Neuronal stem cell (in vitro differentiated cells): ENCODE results near the gene ANTXR2. TPM values are rescaled to one million over a fixed set of nuclear protein-coding genes. Genes with fewer than 3 reads are reported as not detected.
"Not testable (repeated sequence)": the region's sequence is repeated elsewhere in the genome, so short reads cannot be mapped to it uniquely, and the experiment has no call there.

Source experiments
- DNase-seq: peaks from one replicate; pipeline ENCODE4 v3.0.0-alpha.2; 2013; ENCODE audit warnings: low spot score
- H2AFZ ChIP-seq: one replicate; pipeline ENCODE4 v1.6.1; 2013; ENCODE audit warnings: mild to moderate bottlenecking, low read length, inconsistent platforms
- H2AK5ac ChIP-seq: 2 replicates; pipeline ENCODE4 v1.6.1; 2013; ENCODE audit warnings: low read depth, mild to moderate bottlenecking, inconsistent platforms, low read length, moderate library complexity, mixed read lengths
- H2BK120ac ChIP-seq: 2 replicates; pipeline ENCODE4 v1.6.1; 2013; ENCODE audit warnings: low read depth, mild to moderate bottlenecking, inconsistent platforms, low read length, moderate library complexity, mixed read lengths
- H2BK12ac ChIP-seq: one replicate; pipeline ENCODE4 v1.6.1; 2013; ENCODE audit warnings: low read length, inconsistent platforms
- H2BK15ac ChIP-seq: 2 replicates; pipeline ENCODE4 v1.6.1; 2013; ENCODE audit warnings: mild to moderate bottlenecking, low read length, inconsistent platforms, mixed read lengths
- H2BK5ac ChIP-seq: one replicate; pipeline ENCODE4 v1.6.1; 2013; ENCODE audit warnings: inconsistent platforms, mild to moderate bottlenecking, low read length, moderate library complexity
- H3K14ac ChIP-seq: one replicate; pipeline ENCODE4 v1.6.1; 2013; ENCODE audit warnings: low read length, inconsistent platforms
- H3K18ac ChIP-seq: 2 replicates; pipeline ENCODE4 v1.6.1; 2013; ENCODE audit warnings: low read length, inconsistent platforms
- H3K23ac ChIP-seq: 2 replicates; pipeline ENCODE4 v1.6.1; 2013; ENCODE audit warnings: low read depth, mild to moderate bottlenecking, mixed read lengths, low read length, inconsistent platforms; ENCODE audit not compliant: poor library complexity
- H3K27ac ChIP-seq: replicated peaks from 3 replicates; pipeline ENCODE4 v1.5.1; 2013; ENCODE audit warnings: low read length, inconsistent platforms
- H3K27me3 ChIP-seq, 3 experiments: 2 replicates each; pipeline ENCODE4 v1.6.1; 2013; ENCODE audit warnings: low read length in 3 of 3, mild to moderate bottlenecking in 2 of 3, inconsistent platforms in 1 of 3, low read depth in 1 of 3, mixed read lengths in 1 of 3, moderate library complexity in 1 of 3; ENCODE audit not compliant: control insufficient read depth in 3 of 3, insufficient read depth in 3 of 3
- H3K36me3 ChIP-seq, 2 donors: replicated peaks in 1 of 2; 2 replicates each; pipeline ENCODE4 v1.6.1; 2013; ENCODE audit warnings: low read length in 2 of 2; ENCODE audit not compliant: control insufficient read depth in 2 of 2, insufficient read depth in 2 of 2
- H3K4ac ChIP-seq: 2 replicates; pipeline ENCODE4 v1.6.1; 2013; ENCODE audit warnings: inconsistent platforms, mild to moderate bottlenecking, low read length, moderate library complexity
- H3K4me1 ChIP-seq, 2 donors: 1 replicate in 1 of 2; 2 replicates in 1 of 2; pipeline ENCODE4 v1.6.1; 2013; ENCODE audit warnings: low read length in 2 of 2, low read depth in 1 of 2; ENCODE audit not compliant: control insufficient read depth in 2 of 2, insufficient read depth in 1 of 2
- H3K4me2 ChIP-seq: one replicate; pipeline ENCODE4 v1.6.1; 2013; ENCODE audit warnings: mild to moderate bottlenecking, low read length, inconsistent platforms; ENCODE audit not compliant: insufficient read depth, poor library complexity, severe bottlenecking
- H3K4me3 ChIP-seq, 2 donors: 2 replicates each; pipeline ENCODE4 v1.5.1; 2013; ENCODE audit warnings: low read length in 2 of 2, mild to moderate bottlenecking in 2 of 2, inconsistent platforms in 1 of 2, moderate library complexity in 1 of 2
- H3K79me1 ChIP-seq: one replicate; pipeline ENCODE4 v1.6.1; 2013; ENCODE audit warnings: low read depth, mild to moderate bottlenecking, inconsistent platforms, low read length, moderate library complexity
- H3K9ac ChIP-seq: one replicate; pipeline ENCODE4 v1.6.1; 2013; ENCODE audit warnings: mild to moderate bottlenecking, low read depth, low read length, inconsistent platforms; ENCODE audit not compliant: poor library complexity
- H3K9me3 ChIP-seq, 2 donors: replicated peaks in 1 of 2; 2 replicates each; pipeline versions ENCODE3 to v1.6.1; 2013; ENCODE audit warnings: low read length in 2 of 2, mild to moderate bottlenecking in 2 of 2, inconsistent platforms in 1 of 2, low read depth in 1 of 2, mixed read lengths in 1 of 2, moderate library complexity in 1 of 2; ENCODE audit not compliant: control insufficient read depth in 2 of 2, insufficient read depth in 1 of 2
- H4K8ac ChIP-seq: one replicate; pipeline ENCODE4 v1.6.1; 2013; ENCODE audit warnings: low read depth, mild to moderate bottlenecking, inconsistent platforms, low read length, moderate library complexity
- H4K91ac ChIP-seq: one replicate; pipeline ENCODE4 v1.6.1; 2013; ENCODE audit warnings: low read length, low read depth, mild to moderate bottlenecking, inconsistent platforms; ENCODE audit not compliant: poor library complexity
- WGBS, 2 donors: extraction: QIAGEN DNeasy Blood & Tissue Kit; methylation state at CpG; one replicate each; pipeline ENCODE4 v1.1.7; 2013; ENCODE audit warnings: missing lambda C conversion rate in 2 of 2, mixed read lengths in 1 of 2; ENCODE audit not compliant: insufficient read length in 2 of 2, insufficient replicate concordance in 1 of 2; ENCODE audit errors: extremely low coverage in 2 of 2; 5-methylcytosine and 5-hydroxymethylcytosine counted together
- polyA plus RNA-seq, 2 experiments: library from polyadenylated mRNA; stranded (reverse); fragments of 200-250 nt; gene quantifications; one replicate each; pipeline ENCODE4 v1.2.3, GENCODE V29; 2013

Gene ANTXR2
- 14.5 TPM for polyA plus RNA-seq (2013, experiment 1 of 2)
- 15.2 TPM for polyA plus RNA-seq (2013, experiment 2 of 2)

- Histone ChIP-seq H3K27ac (peak within 1 kb of the TSS; percentile 96), H3K4ac (no peak within 1 kb of the TSS), H3K79me1 (no peaks in the 10 kb centered on the region), H3K4me3 (peak within 1 kb of the TSS; percentile 82 to 83), H4K8ac (no peak within 1 kb of the TSS), H2BK15ac (peak within 1 kb of the TSS; percentile 54), H2AFZ (peak within 1 kb of the TSS; percentile 99), H2BK5ac (peak within 1 kb of the TSS; percentile 88), H3K4me1 (peaks cover 0 to 2% of the 10 kb centered on the region in 2 donors), H3K9ac (peak within 1 kb of the TSS; percentile 83), H3K14ac (peak within 1 kb of the TSS; percentile 5), H2BK120ac (no peak within 1 kb of the TSS), H2BK12ac (no peak within 1 kb of the TSS), H3K4me2 (peak within 1 kb of the TSS; percentile 76), H3K27me3 (no peaks in the 10 kb centered on the region), H4K91ac (peak within 1 kb of the TSS; percentile 1), H3K23ac (peak within 1 kb of the TSS; percentile 58), H2AK5ac (no peak within 1 kb of the TSS), H3K9me3 (no peaks in the 10 kb centered on the region), H3K36me3 (peaks cover 0 to 25% of the 10 kb centered on the region in 2 donors), H3K18ac (peak within 1 kb of the TSS; percentile 97)
- WGBS, 2 donors, result no CpG with 5 or more reads among the region's 52 CpGs
- DNase-seq, result peak; percentile 84
Observed at GRCh38 chr4:80072744-80073472, at the start of gene ANTXR2. Gene ANTXR2, minus strand, starts transcription at chr4:80073229. Its CDS starts 669 bp downstream, at chr4:80072560.

- H3K4me3 ChIP-seq, H3K14ac ChIP-seq, H3K27me3 ChIP-seq, H3K27ac ChIP-seq, H2BK120ac ChIP-seq, H3K9ac ChIP-seq, H4K8ac ChIP-seq, H3K4me1 ChIP-seq, H2AK5ac ChIP-seq, H2BK12ac ChIP-seq, H4K91ac ChIP-seq, H3K36me3 ChIP-seq, H3K9me3 ChIP-seq, H2AFZ ChIP-seq, DNase-seq, H3K79me1 ChIP-seq, H2BK5ac ChIP-seq, H3K18ac ChIP-seq, H2BK15ac ChIP-seq, H3K4me2 ChIP-seq, H3K23ac ChIP-seq, H3K4ac ChIP-seq: not testable (repeated sequence)
- no CpG with 5 or more reads among the region's 3 CpGs for WGBS, 2 donors
Observed at GRCh38 chr4:80121815-80122214, 48.8 kb upstream of the ANTXR2 start.

GRCh38 chr4:80119620-80120019, 46.6 kb upstream of the ANTXR2 start:
- WGBS, 2 donors, result no CpG with 5 or more reads among the region's 3 CpGs
- not testable (repeated sequence) for H3K4me3 ChIP-seq, H4K91ac ChIP-seq, H2BK12ac ChIP-seq, H3K9me3 ChIP-seq, H3K9ac ChIP-seq, H2BK5ac ChIP-seq, H3K79me1 ChIP-seq, H3K4me2 ChIP-seq, H3K27ac ChIP-seq, H2BK15ac ChIP-seq, H2BK120ac ChIP-seq, H3K14ac ChIP-seq, H2AFZ ChIP-seq, H3K4ac ChIP-seq, H3K23ac ChIP-seq, H4K8ac ChIP-seq, H3K18ac ChIP-seq, H3K27me3 ChIP-seq, DNase-seq, H2AK5ac ChIP-seq, H3K4me1 ChIP-seq, H3K36me3 ChIP-seq

GRCh38 chr4:80116516-80116915, 43.5 kb upstream of the ANTXR2 start:
- H3K79me1 ChIP-seq, result no peaks in the 10 kb centered on the region
- no peak for DNase-seq
- no peaks in the 10 kb centered on the region for H3K9me3 ChIP-seq
- H3K4me3 ChIP-seq, result no peak overlapping the region
- no peaks in the 10 kb centered on the region for H3K4me1 ChIP-seq
- H4K8ac ChIP-seq, result no peak overlapping the region
- no peak overlapping the region for H2AK5ac ChIP-seq
- H2BK120ac ChIP-seq, result no peak overlapping the region
- H3K4ac ChIP-seq, result no peak overlapping the region
- H3K27me3 ChIP-seq, result no peaks in the 10 kb centered on the region
- H3K4me2 ChIP-seq, result no peak overlapping the region
- H3K27ac ChIP-seq, result no peak overlapping the region
- no peak overlapping the region for H2BK12ac ChIP-seq
- H2BK5ac ChIP-seq, result no peak overlapping the region
- no CpG with 5 or more reads among the region's 1 CpG for WGBS, 2 donors
- no peaks in the 10 kb centered on the region for H3K36me3 ChIP-seq
- H3K23ac ChIP-seq, result no peak overlapping the region
- H4K91ac ChIP-seq, result no peak overlapping the region
- no peak overlapping the region for H3K14ac ChIP-seq
- no peak overlapping the region for H2AFZ ChIP-seq
- no peak overlapping the region for H3K9ac ChIP-seq
- H3K18ac ChIP-seq, result no peak overlapping the region
- H2BK15ac ChIP-seq, result no peak overlapping the region
